Endothelial cell of umbilical vein (primary cell): ENCODE results near the gene ZSCAN5B. TPM values are rescaled to one million over a fixed set of nuclear protein-coding genes. Genes with fewer than 3 reads are reported as not detected.
"Not testable (repeated sequence)": the region's sequence is repeated elsewhere in the genome, so short reads cannot be mapped to it uniquely, and the experiment has no call there.

Experiments
- BruUV-seq: library from RNA; stranded (reverse); fragments of 400-500 nt; replicated peaks from 2 replicates; lab custom pipeline; 2021; lab: Mats Ljungman, UMichigan
- CTCF ChIA-PET: fragments of 300-600, 350-600 bp; sonication (Branson Sonifier 250); formaldehyde crosslinking; loops from one replicate; lab custom pipeline; 2021; ENCODE audit warnings: antibody characterized with exemption, inconsistent platforms; lab: Charles Lee
- POLR2A ChIA-PET: fragments of 300-600, 350-600 bp; sonication (Branson Sonifier 250); formaldehyde crosslinking; loops from one replicate; lab custom pipeline; 2021; ENCODE audit warnings: antibody characterized with exemption, inconsistent platforms; lab: Charles Lee
- DNase-seq: peaks from one replicate; pipeline ENCODE4 v3.0.0-alpha.2; 2011; ENCODE audit warnings: low read depth, low spot score
- FAIRE-seq: peaks from 2 replicates; lab custom pipeline; 2011; peaks lifted over from hg19 to GRCh38; lab: Jason Lieb, UNC
- H2AFZ ChIP-seq: 2 replicates; pipeline ENCODE4 v1.6.0; 2012; ENCODE audit warnings: low read depth, low read length, control low read depth, inconsistent platforms
- H3K27ac ChIP-seq: 2 replicates; pipeline ENCODE4 v1.5.1; 2011; ENCODE audit warnings: low read depth, mild to moderate bottlenecking, control low read depth, low read length, moderate library complexity; ENCODE audit not compliant: insufficient read depth
- H3K27me3 ChIP-seq, 2 experiments: 2 replicates each; pipeline versions ENCODE4 v1.6.0 to v1.6.1; 2011; ENCODE audit warnings: low read length in 2 of 2, mixed read lengths in 1 of 2; ENCODE audit not compliant: control insufficient read depth in 2 of 2, insufficient read depth in 2 of 2
- H3K36me3 ChIP-seq, 2 experiments: 2 replicates in 1 of 2; 3 replicates in 1 of 2; pipeline ENCODE4 v1.5.1; 2011; ENCODE audit warnings: low read length in 2 of 2, mild to moderate bottlenecking in 1 of 2, moderate library complexity in 1 of 2; ENCODE audit not compliant: control insufficient read depth in 2 of 2, insufficient read depth in 2 of 2; ENCODE audit errors: extremely low read depth in 1 of 2
- H3K4me1 ChIP-seq: 3 replicates; pipeline ENCODE4 v1.5.1; 2011; ENCODE audit warnings: mild to moderate bottlenecking, low read length; ENCODE audit not compliant: control insufficient read depth, insufficient read depth; ENCODE audit errors: extremely low read depth
- H3K4me2 ChIP-seq: 2 replicates; pipeline ENCODE4 v1.6.1; 2011; ENCODE audit warnings: low read length, control low read depth, mixed read lengths; ENCODE audit not compliant: insufficient read depth
- H3K4me3 ChIP-seq, 3 experiments: fragments of 200-600 bp in 1 of 3; sonication (generic), shearing (Covaris generic) in 1 of 3; replicated peaks in 1 of 3; 2 replicates each; pipeline ENCODE4 v1.5.1; 2011 to 2016; ENCODE audit warnings: control low read depth in 3 of 3, low read length in 3 of 3, mild to moderate bottlenecking in 2 of 3, inconsistent platforms in 1 of 3, low read depth in 1 of 3, moderate library complexity in 1 of 3; ENCODE audit not compliant: insufficient read depth in 1 of 3
- H3K79me2 ChIP-seq: 2 replicates; pipeline ENCODE4 v1.6.0; 2012; ENCODE audit warnings: low read length, inconsistent platforms; ENCODE audit not compliant: control insufficient read depth, insufficient read depth
- H3K9ac ChIP-seq: replicated peaks from 2 replicates; pipeline ENCODE3; 2011; ENCODE audit warnings: low read length, control low read depth; ENCODE audit not compliant: insufficient read depth; ENCODE audit errors: extremely low read depth
- H3K9me1 ChIP-seq: replicated peaks from 3 replicates; pipeline ENCODE4 v1.6.0; 2011; ENCODE audit warnings: mild to moderate bottlenecking, low read length; ENCODE audit not compliant: control insufficient read depth, insufficient read depth; ENCODE audit errors: extremely low read depth
- H3K9me3 ChIP-seq: replicated peaks from 2 replicates; pipeline ENCODE4 v1.5.1; 2012; ENCODE audit warnings: low read length, inconsistent platforms; ENCODE audit not compliant: control insufficient read depth, insufficient read depth
- H4K20me1 ChIP-seq: replicated peaks from 2 replicates; pipeline ENCODE3; 2011; ENCODE audit warnings: mild to moderate bottlenecking, low read length; ENCODE audit not compliant: control insufficient read depth, insufficient read depth; ENCODE audit errors: extremely low read depth
- JUN ChIP-seq: IDR thresholded peaks from 2 replicates; pipeline ENCODE4 v1.6.1; 2011; ENCODE audit warnings: borderline replicate concordance, low read depth; ENCODE audit not compliant: insufficient read length, insufficient read depth
- dilution Hi-C: fragments of 300-500 bp; cut with MboI; formaldehyde crosslinking; loops from one replicate; pipeline ENCODE4 v1.15.0; 2019; ENCODE audit warnings: low sequenced_read_pairs; ENCODE audit not compliant: extremely low pct_ligation_motif_present
- intact Hi-C: fragments of 100-400 bp; cut with micrococcal nuclease; formaldehyde crosslinking; loops from one replicate; pipeline ENCODE4 v1.10.0; 2022
- polyA plus RNA-seq, 4 experiments: library from polyadenylated mRNA; depleted of rRNA in 3 of 4; stranded (reverse) in 3 of 4; unstranded in 1 of 4; fragments of >200 nt; gene quantifications; 2 replicates each; pipeline versions ENCODE4 v1.2.1 to v1.2.3, GENCODE V29; 2011 to 2012; ENCODE audit warnings: missing spikeins in 1 of 4
- total RNA-seq: library from RNA; stranded (reverse); gene quantifications from 2 replicates; pipeline ENCODE4 v1.2.3, GENCODE V29; 2021

Gene ZSCAN5B
- total and polyA plus RNA-seq, 2 donors (not counting 3 experiments of a cell fraction or from before 2014, with no cell fraction given), result 0.07 TPM; not detected in 1

DNA sequence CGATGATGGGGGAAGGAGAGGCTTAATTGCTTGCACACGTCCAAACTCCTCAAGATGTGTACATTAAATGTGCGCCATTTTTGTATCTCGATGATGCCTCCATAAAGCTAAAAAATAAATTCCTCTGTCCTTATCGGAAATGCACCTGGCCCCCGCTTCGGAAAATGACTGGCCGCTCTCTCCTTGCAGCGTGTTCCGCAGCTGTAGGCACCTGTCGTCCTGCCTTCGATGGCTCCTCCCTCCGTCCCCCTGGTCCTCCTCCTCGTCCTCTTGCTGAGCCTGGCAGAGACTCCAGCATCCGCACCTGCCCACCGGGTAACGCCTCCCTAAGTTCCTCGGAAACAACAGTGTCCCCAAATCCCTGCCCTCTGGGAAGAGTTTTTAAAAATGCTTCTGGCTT, 20.7 kb downstream of the ZSCAN5B start:
- Histone ChIP-seq H3K4me1 (no peaks in the 10 kb centered on the region), H3K79me2 (no peaks in the 10 kb centered on the region), H3K27me3 (peaks cover 0 to 2% of the 10 kb centered on the region in 2 experiments), H3K4me2 (no peak overlapping the region), H2AFZ (no peak overlapping the region), H3K4me3 (no peak overlapping the region), H3K9me3 (no peaks in the 10 kb centered on the region), H3K9me1 (no peaks in the 10 kb centered on the region), H3K27ac (no peak overlapping the region), H4K20me1 (no peaks in the 10 kb centered on the region), H3K36me3 (no peaks in the 10 kb centered on the region), H3K9ac (no peak overlapping the region)
- intact Hi-C loops (no loop called here), dilution Hi-C loops (no loop called here)
- no TSS peak for BruUV-seq
- DNase-seq (no peak), FAIRE-seq (no peak)
- ChIA-PET CTCF (interaction anchor here (0.6 to 13.9 kb wide), 6 partner anchors 76 to 156 kb away, joined by 3 to 328 read pairs (median 4); partner anchors contain the start of gene ZSCAN5A), POLR2A (no interaction called here)
- no peak for TF ChIP-seq JUN

- H3K27me3 ChIP-seq, intact Hi-C loops: not testable (repeated sequence)
- CTCF ChIA-PET, result interaction anchor here (0.6 to 13.9 kb wide), 4 partner anchors 99 to 157 kb away, joined by 3 to 328 read pairs (median 4); partner anchors contain the start of gene ZSCAN5A
Observed at GRCh38 chr19:56176310-56176709, 21.3 kb downstream of the ZSCAN5B start.

DNA sequence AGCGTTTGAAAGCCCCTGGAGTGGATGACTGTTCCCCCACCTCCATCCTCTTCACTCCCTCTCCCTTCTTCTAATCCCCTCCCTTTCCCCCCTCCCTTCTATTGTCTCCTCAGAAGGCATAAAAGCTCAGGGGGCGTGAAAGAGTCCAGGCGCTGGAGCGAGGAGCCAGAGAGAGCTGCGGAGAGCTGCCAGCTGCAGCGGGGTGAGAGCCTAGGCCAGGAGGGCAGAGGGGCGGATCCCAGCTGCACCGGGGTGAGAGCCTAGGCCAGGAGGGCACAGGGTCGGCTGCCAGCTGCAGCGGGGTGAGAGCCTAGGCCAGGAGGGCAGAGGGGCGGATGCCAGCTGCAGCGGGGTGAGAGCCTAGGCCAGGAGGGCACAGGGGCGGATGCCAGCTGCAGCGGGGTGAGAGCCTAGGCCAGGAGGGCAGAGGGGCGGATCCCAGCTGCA, 21.7 kb downstream of the ZSCAN5B start, which contains the start of gene GALP:
Gene GALP (plus strand): TSS at position 148 of the 447 bp plus-strand sequence. CDS start 1,101 bp downstream, outside the sequence.
- CTCF ChIA-PET, result interaction anchor here (1.6 to 13.9 kb wide), 3 partner anchors 99 to 157 kb away, joined by 5 to 328 read pairs (median 48); no protein-coding TSS in a partner anchor
- H3K27me3 ChIP-seq, H3K9me1 ChIP-seq, BruUV-seq, POLR2A ChIA-PET, dilution Hi-C loops, H4K20me1 ChIP-seq, H3K9ac ChIP-seq, H3K4me2 ChIP-seq, H3K36me3 ChIP-seq, FAIRE-seq, H3K4me1 ChIP-seq, H3K4me3 ChIP-seq, H2AFZ ChIP-seq, DNase-seq, intact Hi-C loops, H3K79me2 ChIP-seq, H3K27ac ChIP-seq, H3K9me3 ChIP-seq: not testable (repeated sequence)

More at GRCh38 chr19:56176310-56176709, 21.3 kb downstream of the ZSCAN5B start:
- H3K27ac ChIP-seq, H3K4me2 ChIP-seq, H3K36me3 ChIP-seq, H3K9me1 ChIP-seq, H3K4me1 ChIP-seq, H2AFZ ChIP-seq, H3K79me2 ChIP-seq, DNase-seq, H3K9me3 ChIP-seq, FAIRE-seq, BruUV-seq, H3K9ac ChIP-seq, dilution Hi-C loops, H3K4me3 ChIP-seq, H4K20me1 ChIP-seq, POLR2A ChIA-PET: not testable (repeated sequence)
